HG02885 (cell line): Measurements from ENCODE around the gene UGT2B28.
"Not testable (repeated sequence)": the region's sequence is repeated elsewhere in the genome, so short reads cannot be mapped to it uniquely, and the experiment has no call there.

Source experiments
- ATAC-seq: cut with Tn5 transposase; IDR thresholded peaks from one replicate; pipeline ENCODE4 v1.9.1; 2021; ENCODE audit warnings: mild to moderate bottlenecking; ENCODE audit not compliant: unreplicated experiment, poor library complexity

The UGT2B28 gene

GRCh38 chr4:69280081-69280480, at the start of gene UGT2B28:
Gene UGT2B28 (plus strand): TSS chr4:69280475. CDS start chr4:69280501, 26 bp downstream.
- ATAC-seq = not testable (repeated sequence)

GRCh38 chr4:69239092-69239491, 41.2 kb upstream of the UGT2B28 start:
- ATAC-seq = no peak

DNA sequence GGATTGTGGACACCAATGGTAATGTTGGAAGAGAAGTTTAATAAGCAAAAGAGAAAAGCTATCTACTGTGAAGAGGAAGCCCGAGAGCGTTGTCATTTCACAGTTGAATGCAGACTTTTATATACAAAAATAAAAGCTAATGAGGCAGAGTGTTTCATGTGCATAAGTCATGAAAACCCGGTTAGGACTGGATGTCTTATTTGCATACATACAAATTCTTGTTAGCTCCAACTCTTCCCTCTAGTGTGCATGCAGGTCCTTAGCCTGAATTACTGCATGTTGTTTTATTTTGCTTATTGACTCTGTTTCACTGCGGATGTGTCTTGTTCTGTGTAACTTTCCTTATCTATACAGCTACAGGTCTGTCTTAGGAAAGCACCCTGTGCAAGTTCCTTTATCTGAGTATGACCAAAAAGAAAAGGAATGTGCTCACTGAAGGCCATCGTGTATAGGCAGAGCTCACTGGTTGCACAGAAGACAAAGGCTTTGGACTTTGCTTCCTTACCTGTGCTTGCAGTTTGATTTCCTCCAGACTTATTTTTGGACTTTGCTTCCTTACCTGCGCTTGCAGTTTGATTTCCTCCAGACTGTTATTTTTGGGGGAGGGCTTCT, 40.6 kb upstream of the UGT2B28 start:
- no peak for ATAC-seq

DNA sequence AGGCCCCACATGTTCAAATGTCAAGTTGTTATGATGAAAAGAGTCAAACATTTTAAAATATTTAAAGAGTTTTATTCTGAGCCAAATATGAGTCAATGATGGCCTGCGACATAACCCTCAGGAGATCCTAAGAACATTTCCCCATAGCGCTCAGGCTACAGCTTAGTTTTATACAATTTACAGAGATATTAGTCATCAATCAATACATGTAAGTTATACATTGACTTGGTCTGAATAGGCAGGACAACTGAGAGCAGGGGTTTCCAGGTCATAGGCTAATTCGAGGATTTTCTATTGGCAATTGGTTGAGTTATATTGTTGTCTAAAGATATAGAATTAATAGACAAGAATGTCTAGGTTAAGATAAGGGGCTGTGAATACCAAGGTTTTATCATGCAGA, 39.5 kb upstream of the UGT2B28 start:
- ATAC-seq = not testable (repeated sequence)

GRCh38 chr4:69241746-69242145, 38.5 kb upstream of the UGT2B28 start:
- ATAC-seq = not testable (repeated sequence)

GRCh38 chr4:69242562-69243240, 37.6 kb upstream of the UGT2B28 start:
- ATAC-seq = not testable (repeated sequence)

DNA sequence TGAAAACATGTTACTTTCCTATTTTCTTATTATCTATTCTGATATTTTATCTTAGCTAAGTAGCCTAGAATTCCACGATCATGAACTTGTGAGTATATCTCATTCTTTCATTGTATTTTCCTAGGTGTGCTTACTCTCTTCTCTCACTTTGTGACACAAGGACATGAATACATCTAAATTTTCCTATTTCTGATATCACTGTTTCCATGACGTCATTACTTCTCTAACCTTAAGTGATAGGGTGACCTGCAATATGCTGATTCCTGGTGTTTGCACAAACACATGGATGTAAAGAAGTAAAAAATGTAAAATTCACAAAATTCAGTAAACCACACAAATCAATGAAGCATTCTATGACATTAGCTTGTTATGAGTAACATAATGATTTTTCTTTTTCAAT, 29.4 kb upstream of the UGT2B28 start:
- ATAC-seq = not testable (repeated sequence)

DNA sequence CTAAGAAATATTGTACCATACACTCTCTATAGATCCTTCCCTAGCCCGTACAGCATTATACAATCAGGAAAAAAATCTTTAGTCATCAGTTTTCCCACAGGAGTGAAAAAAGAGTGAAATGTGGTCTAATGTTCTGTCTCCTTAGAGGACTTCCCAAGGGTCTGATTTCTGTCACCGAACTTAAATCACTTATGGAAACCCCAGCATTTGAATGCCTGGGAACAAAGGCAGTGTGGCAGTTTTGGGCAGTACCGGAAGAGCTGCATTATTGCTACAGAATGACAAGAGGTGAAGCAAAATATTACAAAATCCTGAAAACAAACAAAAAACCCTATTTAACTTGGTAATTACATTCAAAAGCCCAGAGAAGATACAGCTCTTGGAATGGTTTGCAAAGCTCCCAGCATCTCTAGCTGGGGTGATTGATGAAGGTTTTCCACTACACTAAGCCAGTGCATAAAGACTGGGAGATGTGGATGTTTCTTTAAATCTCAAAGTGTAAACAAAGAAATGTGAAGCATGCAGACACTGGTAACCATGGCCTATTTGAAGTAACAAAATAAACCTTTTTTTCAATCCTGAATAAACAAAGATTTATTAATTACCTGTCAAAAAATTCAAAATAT, 27.0 kb upstream of the UGT2B28 start:
- ATAC-seq = not testable (repeated sequence)

- not testable (repeated sequence) for ATAC-seq
These were observed 11.7 kb upstream of the UGT2B28 start for GRCh38 chr4:69268612-69269011.

- ATAC-seq = not testable (repeated sequence)
These were observed 16.1 kb downstream of the UGT2B28 start for GRCh38 chr4:69296356-69296755.

GRCh38 chr4:69308426-69309033, 28.3 kb downstream of the UGT2B28 start:
- not testable (repeated sequence) for ATAC-seq

GRCh38 chr4:69309549-69310076, 29.3 kb downstream of the UGT2B28 start:
- not testable (repeated sequence) for ATAC-seq

DNA sequence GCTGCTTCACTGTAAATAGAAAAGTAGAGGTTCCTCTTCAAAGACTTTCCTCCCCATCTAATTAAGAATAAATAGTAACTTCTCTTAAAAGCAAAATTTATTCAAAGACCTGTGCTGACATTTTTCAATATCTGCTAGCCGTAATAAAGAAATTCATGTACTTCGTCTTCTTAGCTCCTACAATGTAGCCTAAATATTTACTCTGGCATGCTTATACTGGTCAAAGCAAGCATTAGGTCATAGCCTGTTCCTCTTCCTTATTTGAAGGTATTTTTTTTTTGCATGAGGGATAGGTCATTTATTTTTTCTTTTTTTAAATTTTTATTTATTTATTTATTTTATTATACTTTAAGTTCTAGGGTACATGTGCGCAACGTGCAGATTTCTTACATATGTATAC, 30.0 kb downstream of the UGT2B28 start:
- not testable (repeated sequence) for ATAC-seq

- ATAC-seq = peak; percentile 84
These were observed 37.5 kb downstream of the UGT2B28 start for GRCh38 chr4:69317669-69318298.

- ATAC-seq = no peak
These were observed 41.0 kb downstream of the UGT2B28 start for GRCh38 chr4:69321153-69321729.

DNA sequence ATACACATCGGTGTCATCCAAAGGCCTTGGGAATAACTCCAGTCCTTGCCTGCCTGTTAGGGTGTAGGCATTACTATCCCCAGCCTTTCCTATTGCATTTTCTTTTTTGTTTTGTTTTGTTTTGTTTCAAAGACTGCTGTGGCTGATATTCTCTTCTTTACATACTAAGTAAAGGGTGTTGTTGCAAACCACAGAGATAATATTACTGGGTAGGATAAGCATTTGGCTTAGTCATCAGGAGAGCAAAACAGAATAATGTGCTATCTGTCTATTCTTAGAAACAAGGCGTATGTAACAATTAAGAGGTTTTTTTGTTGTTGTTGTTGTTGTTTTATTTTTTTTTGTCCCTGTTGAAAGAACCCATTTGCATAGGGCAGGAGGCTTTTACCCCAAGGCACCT, 41.8 kb downstream of the UGT2B28 start:
- no peak for ATAC-seq

DNA sequence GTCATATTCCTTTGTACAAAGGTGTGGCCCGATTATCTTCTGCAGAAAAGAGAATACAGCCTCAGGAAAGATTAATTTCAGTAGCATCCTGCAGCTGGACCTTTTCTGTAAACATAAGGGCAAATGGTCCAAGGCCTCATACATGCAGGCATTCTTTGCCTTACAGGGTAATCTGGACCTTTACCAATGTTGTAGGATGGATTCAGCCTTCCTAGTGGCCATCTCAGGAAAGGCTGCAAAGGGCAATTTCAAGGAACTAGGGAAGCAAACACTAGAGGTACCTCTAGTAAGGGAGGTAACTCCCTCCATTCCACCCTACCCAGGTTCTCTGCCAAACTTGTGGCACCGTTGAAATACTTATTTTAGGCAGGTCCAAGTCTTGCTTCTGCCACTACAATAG, 43.0 kb downstream of the UGT2B28 start:
- no peak for ATAC-seq

DNA sequence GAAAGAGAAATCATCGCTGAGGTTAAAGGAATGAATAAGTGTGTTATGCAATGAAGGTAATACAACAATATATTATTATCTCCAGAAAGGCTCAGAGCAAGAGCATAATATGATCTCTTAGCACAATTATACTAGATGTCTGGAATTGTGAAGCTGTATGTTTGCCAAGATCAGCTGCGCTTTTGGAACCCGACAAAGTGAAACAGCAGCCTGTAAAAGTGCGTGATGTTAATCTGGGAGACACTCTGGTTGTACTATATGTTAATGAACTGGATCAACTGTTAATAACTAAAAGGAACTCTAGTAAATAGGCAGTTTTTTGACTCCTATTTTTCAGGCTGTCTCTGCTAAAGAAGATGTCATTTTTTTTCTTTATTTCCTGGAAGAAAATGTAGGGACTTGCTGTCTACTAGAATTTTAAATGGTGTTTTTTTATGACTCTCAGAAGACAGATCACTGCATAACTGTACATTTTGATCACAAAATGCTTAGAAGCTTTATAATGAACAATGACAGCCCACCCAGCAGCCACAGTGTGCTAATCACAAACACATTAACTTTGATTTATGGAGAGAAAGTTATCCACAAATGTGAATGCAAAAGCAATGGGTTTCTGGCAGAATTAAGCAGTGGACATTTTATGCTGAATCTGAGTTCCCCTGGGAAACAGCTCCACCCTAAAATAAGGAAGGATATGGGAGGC, 50.2 kb downstream of the UGT2B28 start:
- ATAC-seq = no peak

GRCh38 chr4:69331304-69331703, 51.0 kb downstream of the UGT2B28 start:
- ATAC-seq = not testable (repeated sequence)
